H1 (cell line): ENCODE measurements around the gene GNAQ. TPM values are rescaled to one million over a fixed set of nuclear protein-coding genes. Genes with fewer than 3 reads are reported as not detected.

Experiments
- CTCF ChIA-PET: fragments of 300-600 bp; sonication (Branson Sonifier 250); formaldehyde crosslinking; loops from one replicate; lab custom pipeline; 2021; ENCODE audit not compliant: partially characterized antibody; lab: Charles Lee
- POLR2A ChIA-PET: fragments of 300-600 bp; sonication (Branson Sonifier 250); formaldehyde crosslinking; loops from one replicate; lab custom pipeline; 2021; ENCODE audit warnings: inconsistent platforms; ENCODE audit not compliant: partially characterized antibody; lab: Charles Lee
- DNase-seq, 2 experiments: peaks; one replicate each; pipeline versions ENCODE4 v3.0.0 to v3.0.0-alpha.2; 2010 to 2022; ENCODE audit warnings: low spot score in 2 of 2, low read depth in 1 of 2, mixed read lengths in 1 of 2
- FAIRE-seq: peaks from 2 replicates; lab custom pipeline; 2011; peaks lifted over from hg19 to GRCh38; lab: Jason Lieb, UNC
- H2AFZ ChIP-seq: 2 replicates; pipeline ENCODE4 v1.8.1; 2012; ENCODE audit warnings: low read length, inconsistent platforms
- H2AK5ac ChIP-seq: 2 replicates; pipeline ENCODE4 v1.6.1; 2013; ENCODE audit warnings: low read depth, low read length
- H2BK120ac ChIP-seq: replicated peaks from 2 replicates; pipeline ENCODE3; 2013; ENCODE audit warnings: low read depth, low read length, inconsistent platforms
- H2BK12ac ChIP-seq: 2 replicates; pipeline ENCODE4 v1.6.1; 2013; ENCODE audit warnings: low read depth, low read length
- H2BK15ac ChIP-seq: 2 replicates; pipeline ENCODE4 v1.6.1; 2013; ENCODE audit warnings: low read length
- H2BK20ac ChIP-seq: 2 replicates; pipeline ENCODE4 v1.6.1; 2013; ENCODE audit warnings: low read length
- H2BK5ac ChIP-seq: 2 replicates; pipeline ENCODE4 v1.6.1; 2013; ENCODE audit warnings: low read depth, low read length
- H3K14ac ChIP-seq: 2 replicates; pipeline ENCODE4 v1.6.1; 2013; ENCODE audit warnings: inconsistent platforms; ENCODE audit not compliant: insufficient read length
- H3K18ac ChIP-seq: 2 replicates; pipeline ENCODE4 v1.6.1; 2013; ENCODE audit warnings: low read length; ENCODE audit errors: extremely low read depth
- H3K23ac ChIP-seq: 2 replicates; pipeline ENCODE4 v1.6.1; 2013; ENCODE audit warnings: inconsistent platforms; ENCODE audit not compliant: insufficient read length
- H3K23me2 ChIP-seq: 2 replicates; pipeline ENCODE4 v1.6.1; 2013; ENCODE audit warnings: low read depth, low read length
- H3K27ac ChIP-seq: 2 replicates; pipeline ENCODE4 v1.6.1; 2011; ENCODE audit warnings: low read depth, low read length, inconsistent platforms
- H3K27me3 ChIP-seq, 4 experiments: replicated peaks in 1 of 4; 1 replicate in 1 of 4; 2 replicates in 3 of 4; pipeline versions ENCODE4 v1.6.1 to v1.8.1; 2011 to 2013; ENCODE audit warnings: low read length in 3 of 4, mild to moderate bottlenecking in 3 of 4, inconsistent platforms in 2 of 4, mixed read lengths in 2 of 4, moderate library complexity in 1 of 4; ENCODE audit not compliant: control insufficient read depth in 3 of 4, insufficient read depth in 3 of 4; ENCODE audit errors: extremely low read depth in 1 of 4
- H3K36me3 ChIP-seq, 4 experiments: 2 replicates each; pipeline versions ENCODE4 v1.6.1 to v1.8.1; 2011 to 2013; ENCODE audit warnings: mild to moderate bottlenecking in 4 of 4, low read length in 3 of 4, moderate library complexity in 2 of 4, control low read depth in 1 of 4, inconsistent platforms in 1 of 4; ENCODE audit not compliant: insufficient read depth in 4 of 4, control insufficient read depth in 2 of 4
- H3K4ac ChIP-seq: replicated peaks from 2 replicates; pipeline ENCODE3; 2013; ENCODE audit warnings: low read length, low read depth, mixed read lengths, inconsistent platforms; ENCODE audit not compliant: insufficient read length
- H3K4me1 ChIP-seq, 4 experiments: replicated peaks in 1 of 4; 1 replicate in 1 of 4; 2 replicates in 3 of 4; pipeline versions ENCODE4 v1.6.1 to v1.8.1; 2011 to 2013; ENCODE audit warnings: low read length in 3 of 4, inconsistent platforms in 2 of 4, mixed read lengths in 1 of 4; ENCODE audit not compliant: insufficient read depth in 4 of 4, control insufficient read depth in 3 of 4
- H3K4me2 ChIP-seq, 2 experiments: 2 replicates each; pipeline versions ENCODE4 v1.6.1 to v1.8.1; 2011 to 2013; ENCODE audit warnings: low read depth in 2 of 2, low read length in 2 of 2, control low read depth in 1 of 2, inconsistent platforms in 1 of 2, mild to moderate bottlenecking in 1 of 2; ENCODE audit not compliant: insufficient read depth in 1 of 2
- H3K4me3 ChIP-seq, 4 experiments: fragments of 200-600, 300-600 bp in 1 of 4; sonication (generic), shearing (Covaris generic), sonication (Bioruptor Twin) in 1 of 4; 2 replicates each; pipeline versions ENCODE4 v1.5.1 to v1.8.1; 2011 to 2016; ENCODE audit warnings: low read length in 4 of 4, low read depth in 3 of 4, control low read depth in 2 of 4, inconsistent platforms in 2 of 4, mild to moderate bottlenecking in 2 of 4, mixed read lengths in 1 of 4, moderate library complexity in 1 of 4; ENCODE audit not compliant: insufficient read depth in 2 of 4; ENCODE audit errors: extremely low read depth in 1 of 4
- H3K56ac ChIP-seq: replicated peaks from 2 replicates; pipeline ENCODE3; 2013; ENCODE audit warnings: low read depth, mild to moderate bottlenecking, mixed read lengths, low read length, inconsistent platforms; ENCODE audit not compliant: insufficient read length
- H3K79me1 ChIP-seq: 2 replicates; pipeline ENCODE4 v1.6.1; 2013; ENCODE audit warnings: low read depth, low read length, control low read depth
- H3K79me2 ChIP-seq, 2 experiments: 2 replicates each; pipeline versions ENCODE4 v1.6.1 to v1.8.1; 2012 to 2013; ENCODE audit warnings: low read length in 2 of 2, mild to moderate bottlenecking in 2 of 2, inconsistent platforms in 1 of 2; ENCODE audit not compliant: insufficient read depth in 2 of 2, control insufficient read depth in 1 of 2
- H3K9ac ChIP-seq, 4 experiments: replicated peaks in 1 of 4; 1 replicate in 1 of 4; 2 replicates in 3 of 4; pipeline versions ENCODE4 v1.6.1 to v1.8.1; 2011 to 2013; ENCODE audit warnings: low read depth in 3 of 4, low read length in 3 of 4, control low read depth in 2 of 4, mild to moderate bottlenecking in 2 of 4, moderate library complexity in 2 of 4, inconsistent platforms in 1 of 4; ENCODE audit errors: extremely low read depth in 1 of 4
- H3K9me3 ChIP-seq, 2 experiments: 2 replicates each; pipeline versions ENCODE4 v1.6.1 to v1.8.1; 2012 to 2013; ENCODE audit warnings: mild to moderate bottlenecking in 2 of 2, moderate library complexity in 2 of 2, control low read depth in 1 of 2, inconsistent platforms in 1 of 2, low read depth in 1 of 2, low read length in 1 of 2, mixed read lengths in 1 of 2; ENCODE audit not compliant: insufficient read depth in 2 of 2
- H4K20me1 ChIP-seq, 2 experiments: replicated peaks in 1 of 2; 2 replicates each; pipeline versions ENCODE3 to v1.8.1; 2011 to 2013; ENCODE audit warnings: inconsistent platforms in 2 of 2, low read length in 2 of 2, mild to moderate bottlenecking in 1 of 2; ENCODE audit not compliant: insufficient read depth in 2 of 2, control insufficient read depth in 1 of 2
- H4K5ac ChIP-seq: 2 replicates; pipeline ENCODE4 v1.6.1; 2013; ENCODE audit warnings: low read length, low read depth, mixed read lengths, inconsistent platforms; ENCODE audit not compliant: insufficient read length
- H4K8ac ChIP-seq: 2 replicates; pipeline ENCODE4 v1.8.0; 2013; ENCODE audit warnings: mild to moderate bottlenecking, moderate library complexity, low read length, inconsistent platforms; ENCODE audit not compliant: insufficient read depth; ENCODE audit errors: extremely low read depth
- H4K91ac ChIP-seq: replicated peaks from 2 replicates; pipeline ENCODE3; 2013; ENCODE audit warnings: low read length, mixed read lengths, inconsistent platforms; ENCODE audit not compliant: insufficient read length
- CHD2 ChIP-seq: IDR thresholded peaks from 2 replicates; pipeline ENCODE4 v1.6.1; 2012; ENCODE audit warnings: low read length, improper control_type of control experiment
- WGBS, 2 experiments: shearing (Covaris generic) in 1 of 2; methylation state at CpG; one replicate each; pipeline versions ENCODE4 v1.1.6 to v1.1.7; 2013 to 2015; ENCODE audit warnings: low lambda C conversion rate in 2 of 2, mixed read lengths in 2 of 2, inconsistent platforms in 1 of 2, low coverage in 1 of 2, missing lambda C conversion rate in 1 of 2; ENCODE audit not compliant: insufficient replicate concordance in 2 of 2, insufficient coverage in 1 of 2, insufficient read length in 1 of 2; ENCODE audit errors: extremely low coverage in 1 of 2, missing lambda C conversion rate in 1 of 2; 5-methylcytosine and 5-hydroxymethylcytosine counted together
- polyA plus RNA-seq, 7 experiments: library from polyadenylated mRNA; depleted of rRNA in 3 of 7; stranded (reverse) in 5 of 7; unstranded in 2 of 7; fragments of >200 nt in 5 of 7; fragments of 200-250 nt in 2 of 7; gene quantifications; 1 replicate in 5 of 7; 2 replicates in 1 of 7; 4 replicates in 1 of 7; pipeline versions ENCODE4 v1.2.1 to v1.2.3, GENCODE V29; 2011 to 2013; ENCODE audit warnings: missing spikeins in 2 of 7, mixed read lengths in 2 of 7
- total RNA-seq: library from RNA; stranded (reverse); fragmentation: NEBNext Ultra II Directional; extraction: Animal tissue kit (Norgen Biotek cat#: 25700); gene quantifications from 2 replicates; pipeline ENCODE4 v1.2.1, GENCODE V29; 2021

The GNAQ gene
- total and polyA plus RNA-seq, 2 of the 8 experiments (the other 6 are each of a cell fraction or from before 2014, with no cell fraction given), result 22.8 to 63.8 TPM

DNA sequence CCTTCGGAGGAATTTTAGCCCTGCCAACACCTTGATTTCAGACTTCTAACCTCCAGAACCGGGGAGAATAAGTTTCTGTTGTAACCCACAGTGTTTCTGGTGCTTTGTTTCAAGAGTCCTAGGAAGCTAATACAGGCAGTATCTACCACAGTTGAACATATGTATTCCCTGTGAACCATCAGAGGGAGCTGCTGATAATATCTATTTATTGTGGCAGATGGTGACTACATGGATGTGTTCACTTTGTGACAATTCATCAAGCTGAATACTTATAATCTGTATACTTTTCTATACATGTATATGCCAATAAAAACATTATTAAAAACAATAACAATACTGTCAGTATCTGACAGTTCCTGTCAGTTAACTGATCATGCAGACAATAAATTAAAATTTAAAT, 246.3 kb downstream of the GNAQ start:
- Histone ChIP-seq H3K23me2 (no peaks in the 10 kb centered on the region), H2BK5ac (no peak overlapping the region), H3K4me2 (no peak overlapping the region), H3K18ac (no peak overlapping the region), H2BK20ac (no peak overlapping the region), H3K79me1 (no peaks in the 10 kb centered on the region), H3K79me2 (no peaks in the 10 kb centered on the region), H4K20me1 (no peaks in the 10 kb centered on the region), H4K8ac (no peak overlapping the region), H2BK12ac (no peak overlapping the region), H3K9ac (no peak overlapping the region), H3K36me3 (no peaks in the 10 kb centered on the region; a peak in 1 of 8 replicates), H3K27me3 (no peaks in the 10 kb centered on the region; a peak in 1 of 7 replicates), H2AK5ac (no peak overlapping the region), H3K14ac (no peak overlapping the region), H3K9me3 (no peaks in the 10 kb centered on the region; a peak in 1 of 4 replicates), H3K27ac (no peak overlapping the region), H3K23ac (no peak overlapping the region), H2BK15ac (no peak overlapping the region), H4K91ac (no peak overlapping the region), H2BK120ac (no peak overlapping the region), H2AFZ (no peak overlapping the region), H4K5ac (no peak overlapping the region), H3K4me3 (no peak overlapping the region), H3K56ac (no peak overlapping the region), H3K4ac (no peak overlapping the region), H3K4me1 (no peaks in the 10 kb centered on the region; a peak in 1 of 7 replicates)
- FAIRE-seq, result no peak
- WGBS, 2 experiments, result 90% methylated on average over 2 of the region's 2 CpGs; no CpG with 5 or more reads in 1 of the 2 experiments
- ChIA-PET POLR2A (no interaction called here), CTCF (interaction anchor here (0.5 kb wide), 1 partner anchor 931 kb away, joined by 3 read pairs; no protein-coding TSS in a partner anchor)
- DNase-seq, result no peak
- TF ChIP-seq CHD2, result no peak
